ENCODE measurements around the gene ARHGAP28. TPM values are rescaled to one million over a fixed set of nuclear protein-coding genes. Genes with fewer than 3 reads are reported as not detected.

The ARHGAP28 gene
- total RNA-seq, 1 donor from 2014 or later: 161 TPM

DNA sequence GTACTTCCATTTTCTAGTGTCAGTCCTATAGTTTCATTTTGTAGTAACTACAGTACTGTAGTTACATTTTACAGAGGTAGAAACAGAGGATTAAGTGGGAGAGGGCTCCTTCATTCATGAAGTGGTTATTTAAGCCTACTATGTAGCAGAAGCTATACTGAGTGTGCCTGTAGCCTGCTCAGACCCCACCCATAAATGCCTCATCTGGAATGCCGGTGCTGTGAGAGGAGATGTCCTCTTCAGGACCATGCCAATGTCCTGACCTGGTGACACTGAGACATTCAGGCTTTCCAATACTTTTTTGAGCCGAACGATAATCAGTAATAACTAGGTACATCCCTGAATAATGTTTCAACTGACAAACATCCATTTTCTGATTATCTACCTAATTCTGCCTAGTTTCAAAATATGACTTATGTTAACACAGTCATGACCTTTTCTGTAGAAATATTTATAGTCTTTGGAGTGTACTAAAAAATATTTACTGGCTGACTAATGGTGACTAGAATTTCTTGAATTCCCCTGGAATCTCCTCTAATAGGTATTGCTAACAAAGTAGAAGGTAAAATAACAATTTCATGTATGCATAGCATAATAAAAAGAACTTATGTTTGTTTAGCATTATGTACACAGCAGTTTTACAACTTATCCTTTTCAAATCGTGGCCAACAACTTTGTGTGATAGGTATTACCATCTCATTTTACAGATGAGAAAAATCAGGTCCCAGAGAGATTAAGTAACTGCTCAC, 10.2 kb upstream of the ARHGAP28 start:
- no peaks in the 10 kb centered on the region for H3K36me3 Mint-ChIP-seq
- H3K27ac Mint-ChIP-seq: peak overlapping the region; percentile 87
- no peaks in the 10 kb centered on the region for H3K9me3 Mint-ChIP-seq
- H3K4me3 Mint-ChIP-seq: no peak overlapping the region
- H3K4me1 Mint-ChIP-seq: peaks cover 53% of the 10 kb centered on the region
- no peak for TF ChIP-seq CTCF (IDR thresholded peaks at IDR 0.05; ENCODE audit: unreplicated experiment)
- H3K27me3 Mint-ChIP-seq (ENCODE audit: low read depth): no peaks in the 10 kb centered on the region
- no peak for DNase-seq (ENCODE audit: low spot score in 2 of 2, unreplicated experiment in 2 of 2)

DNA sequence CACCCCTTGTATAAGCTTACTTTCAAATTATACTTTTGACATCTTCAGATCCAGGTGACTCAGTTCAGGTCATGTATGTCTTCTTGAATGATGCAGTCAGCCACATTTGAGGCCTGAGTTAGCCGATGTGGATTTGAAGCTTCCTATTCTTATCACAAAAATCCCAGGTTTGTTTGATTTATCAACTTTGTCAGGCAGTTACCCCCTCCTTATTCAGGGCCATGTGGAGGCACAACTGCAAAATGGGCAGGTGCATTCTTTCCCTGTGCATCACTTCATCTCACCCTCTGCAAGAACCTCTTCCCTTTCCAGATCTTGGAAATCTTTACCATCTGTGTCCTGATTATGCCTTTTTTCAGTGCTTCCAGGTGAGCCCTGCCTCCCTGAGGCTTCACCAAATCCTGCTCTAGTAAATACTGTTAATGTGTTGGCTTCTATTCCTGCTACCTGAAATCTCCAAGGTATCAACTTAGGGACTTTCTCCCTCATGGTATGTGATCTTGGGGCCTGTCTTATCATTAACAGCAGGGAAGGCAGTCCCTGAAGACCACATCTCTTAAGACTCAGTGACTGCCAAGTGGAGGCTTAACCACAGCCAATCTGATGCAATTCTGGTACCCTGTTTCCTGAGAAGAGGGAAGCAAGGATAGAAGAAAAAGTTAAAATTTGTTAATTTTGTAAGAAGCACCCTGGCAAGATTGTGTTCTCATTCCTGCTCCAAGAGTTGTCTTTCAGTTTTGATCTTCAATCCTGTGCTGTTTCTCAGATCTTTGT, 9.4 kb upstream of the ARHGAP28 start:
- Mint-ChIP-seq H3K9me3 (no peaks in the 10 kb centered on the region), H3K36me3 (no peaks in the 10 kb centered on the region), H3K4me3 (no peak overlapping the region), H3K4me1 (peaks cover 54% of the 10 kb centered on the region), H3K27ac (peak overlapping the region; percentile 87), H3K27me3 (ENCODE audit: low read depth) (no peaks in the 10 kb centered on the region)
- TF ChIP-seq CTCF (IDR thresholded peaks at IDR 0.05; ENCODE audit: unreplicated experiment): no peak
- DNase-seq (ENCODE audit: low spot score in 2 of 2, unreplicated experiment in 2 of 2): no peak

DNA sequence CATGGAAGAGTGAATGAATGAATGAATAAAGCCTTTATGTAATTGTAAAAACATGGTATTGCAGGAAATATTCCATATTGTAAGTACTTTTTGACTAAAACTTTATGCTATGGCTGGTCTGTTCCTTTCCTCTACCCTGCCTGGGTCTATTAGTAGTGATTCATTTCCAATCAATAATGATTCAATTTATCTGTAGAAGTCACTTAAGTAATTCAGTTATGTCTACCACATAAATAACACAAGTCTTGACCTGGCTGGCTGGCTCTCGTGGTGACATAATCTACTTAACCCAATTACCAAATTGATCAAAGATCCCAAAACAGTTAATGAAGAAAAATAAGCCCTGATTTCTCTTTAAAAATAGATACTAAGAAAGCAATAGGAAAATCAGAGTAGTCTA, 7.8 kb upstream of the ARHGAP28 start:
- peak overlapping the region; percentile 21 for H3K27ac Mint-ChIP-seq
- H3K4me3 Mint-ChIP-seq: no peak overlapping the region
- H3K36me3 Mint-ChIP-seq: no peaks in the 10 kb centered on the region
- H3K9me3 Mint-ChIP-seq: no peaks in the 10 kb centered on the region
- no peak for DNase-seq (ENCODE audit: low spot score in 2 of 2, unreplicated experiment in 2 of 2)
- peaks cover 57% of the 10 kb centered on the region for H3K4me1 Mint-ChIP-seq
- H3K27me3 Mint-ChIP-seq (ENCODE audit: low read depth): no peaks in the 10 kb centered on the region
- no peak for TF ChIP-seq CTCF (IDR thresholded peaks at IDR 0.05; ENCODE audit: unreplicated experiment)

DNA sequence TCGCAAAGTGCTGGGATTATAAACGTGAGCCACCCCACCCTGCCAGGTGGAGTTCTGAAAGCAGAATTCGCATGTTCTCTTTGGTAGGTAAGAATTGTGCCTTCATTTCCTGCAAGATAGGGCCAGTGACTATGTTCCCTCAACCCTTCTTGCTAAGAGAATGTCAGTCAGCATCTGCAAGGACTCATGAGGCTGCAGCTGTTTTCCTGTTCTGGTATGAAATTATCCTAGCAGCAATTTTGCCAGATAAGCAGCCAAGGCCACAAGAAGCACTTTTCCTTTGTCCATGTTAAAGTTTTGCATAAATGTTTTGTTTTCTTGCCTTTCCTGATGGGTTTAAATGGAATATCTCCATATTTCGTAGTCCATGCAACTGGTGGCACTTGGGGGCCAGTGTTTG, 6.8 kb upstream of the ARHGAP28 start:
- Mint-ChIP-seq H3K36me3 (no peaks in the 10 kb centered on the region), H3K27me3 (ENCODE audit: low read depth) (no peaks in the 10 kb centered on the region)
- no peak for TF ChIP-seq CTCF (IDR thresholded peaks at IDR 0.05; ENCODE audit: unreplicated experiment)

DNA sequence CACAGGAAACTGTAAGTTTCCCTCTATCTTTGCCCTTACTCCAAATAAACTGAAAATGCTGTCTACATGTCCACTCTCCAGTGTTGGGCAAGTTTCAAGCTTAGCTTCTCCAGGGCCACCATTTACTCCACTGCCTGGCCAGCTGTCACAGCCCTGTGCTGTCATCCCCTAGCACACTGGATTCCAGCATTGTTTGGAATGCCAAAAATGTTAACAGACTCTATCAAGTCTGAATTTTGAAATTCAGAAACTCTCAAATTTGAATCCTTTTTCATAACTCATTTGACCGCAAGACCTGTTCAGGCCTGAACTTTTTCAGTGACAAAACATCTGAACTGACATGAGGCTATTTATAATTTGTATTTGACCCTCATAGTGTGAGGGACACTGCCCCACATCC, 5.2 kb upstream of the ARHGAP28 start:
- H3K4me1 Mint-ChIP-seq: peaks cover 63% of the 10 kb centered on the region
- no peaks in the 10 kb centered on the region for H3K27me3 Mint-ChIP-seq (ENCODE audit: low read depth)
- TF ChIP-seq CTCF (IDR thresholded peaks at IDR 0.05; ENCODE audit: unreplicated experiment): no peak
- no peaks in the 10 kb centered on the region for H3K36me3 Mint-ChIP-seq
- H3K9me3 Mint-ChIP-seq: no peaks in the 10 kb centered on the region
- peak overlapping the region; percentile 30 for H3K27ac Mint-ChIP-seq
- H3K4me3 Mint-ChIP-seq: no peak overlapping the region
- DNase-seq (ENCODE audit: low spot score in 2 of 2, unreplicated experiment in 2 of 2): no peak

More for the DNA sequence above, 6.8 kb upstream of the ARHGAP28 start:
- Mint-ChIP-seq H3K4me1 (peaks cover 64% of the 10 kb centered on the region), H3K27ac (peak overlapping the region; percentile 76), H3K9me3 (no peaks in the 10 kb centered on the region), H3K4me3 (no peak overlapping the region)
- no peak for DNase-seq (ENCODE audit: low spot score in 2 of 2, unreplicated experiment in 2 of 2)

All from mesothelial cell of epicardium (in vitro differentiated cells).